H1 (cell line): Measurements from ENCODE around the gene TM9SF2. TPM values are rescaled to one million over a fixed set of nuclear protein-coding genes. Genes with fewer than 3 reads are reported as not detected.

Source experiments
- CTCF ChIA-PET: fragments of 300-600 bp; sonication (Branson Sonifier 250); formaldehyde crosslinking; loops from one replicate; lab custom pipeline; 2021; ENCODE audit not compliant: partially characterized antibody; lab: Charles Lee
- POLR2A ChIA-PET: fragments of 300-600 bp; sonication (Branson Sonifier 250); formaldehyde crosslinking; loops from one replicate; lab custom pipeline; 2021; ENCODE audit warnings: inconsistent platforms; ENCODE audit not compliant: partially characterized antibody; lab: Charles Lee
- DNase-seq, 2 experiments: peaks; one replicate each; pipeline versions ENCODE4 v3.0.0 to v3.0.0-alpha.2; 2010 to 2022; ENCODE audit warnings: low spot score in 2 of 2, low read depth in 1 of 2, mixed read lengths in 1 of 2
- FAIRE-seq: peaks from 2 replicates; lab custom pipeline; 2011; peaks lifted over from hg19 to GRCh38; lab: Jason Lieb, UNC
- H2AFZ ChIP-seq: 2 replicates; pipeline ENCODE4 v1.8.1; 2012; ENCODE audit warnings: low read length, inconsistent platforms
- H2AK5ac ChIP-seq: 2 replicates; pipeline ENCODE4 v1.6.1; 2013; ENCODE audit warnings: low read depth, low read length
- H2BK120ac ChIP-seq: replicated peaks from 2 replicates; pipeline ENCODE3; 2013; ENCODE audit warnings: low read depth, low read length, inconsistent platforms
- H2BK12ac ChIP-seq: 2 replicates; pipeline ENCODE4 v1.6.1; 2013; ENCODE audit warnings: low read depth, low read length
- H2BK15ac ChIP-seq: 2 replicates; pipeline ENCODE4 v1.6.1; 2013; ENCODE audit warnings: low read length
- H2BK20ac ChIP-seq: 2 replicates; pipeline ENCODE4 v1.6.1; 2013; ENCODE audit warnings: low read length
- H2BK5ac ChIP-seq: 2 replicates; pipeline ENCODE4 v1.6.1; 2013; ENCODE audit warnings: low read depth, low read length
- H3K14ac ChIP-seq: 2 replicates; pipeline ENCODE4 v1.6.1; 2013; ENCODE audit warnings: inconsistent platforms; ENCODE audit not compliant: insufficient read length
- H3K18ac ChIP-seq: 2 replicates; pipeline ENCODE4 v1.6.1; 2013; ENCODE audit warnings: low read length; ENCODE audit errors: extremely low read depth
- H3K23ac ChIP-seq: 2 replicates; pipeline ENCODE4 v1.6.1; 2013; ENCODE audit warnings: inconsistent platforms; ENCODE audit not compliant: insufficient read length
- H3K23me2 ChIP-seq: 2 replicates; pipeline ENCODE4 v1.6.1; 2013; ENCODE audit warnings: low read depth, low read length
- H3K27ac ChIP-seq: 2 replicates; pipeline ENCODE4 v1.6.1; 2011; ENCODE audit warnings: low read depth, low read length, inconsistent platforms
- H3K27me3 ChIP-seq, 4 experiments: replicated peaks in 1 of 4; 1 replicate in 1 of 4; 2 replicates in 3 of 4; pipeline versions ENCODE4 v1.6.1 to v1.8.1; 2011 to 2013; ENCODE audit warnings: low read length in 3 of 4, mild to moderate bottlenecking in 3 of 4, inconsistent platforms in 2 of 4, mixed read lengths in 2 of 4, moderate library complexity in 1 of 4; ENCODE audit not compliant: control insufficient read depth in 3 of 4, insufficient read depth in 3 of 4; ENCODE audit errors: extremely low read depth in 1 of 4
- H3K36me3 ChIP-seq, 4 experiments: 2 replicates each; pipeline versions ENCODE4 v1.6.1 to v1.8.1; 2011 to 2013; ENCODE audit warnings: mild to moderate bottlenecking in 4 of 4, low read length in 3 of 4, moderate library complexity in 2 of 4, control low read depth in 1 of 4, inconsistent platforms in 1 of 4; ENCODE audit not compliant: insufficient read depth in 4 of 4, control insufficient read depth in 2 of 4
- H3K4ac ChIP-seq: replicated peaks from 2 replicates; pipeline ENCODE3; 2013; ENCODE audit warnings: low read length, low read depth, mixed read lengths, inconsistent platforms; ENCODE audit not compliant: insufficient read length
- H3K4me1 ChIP-seq, 4 experiments: replicated peaks in 1 of 4; 1 replicate in 1 of 4; 2 replicates in 3 of 4; pipeline versions ENCODE4 v1.6.1 to v1.8.1; 2011 to 2013; ENCODE audit warnings: low read length in 3 of 4, inconsistent platforms in 2 of 4, mixed read lengths in 1 of 4; ENCODE audit not compliant: insufficient read depth in 4 of 4, control insufficient read depth in 3 of 4
- H3K4me2 ChIP-seq, 2 experiments: 2 replicates each; pipeline versions ENCODE4 v1.6.1 to v1.8.1; 2011 to 2013; ENCODE audit warnings: low read depth in 2 of 2, low read length in 2 of 2, control low read depth in 1 of 2, inconsistent platforms in 1 of 2, mild to moderate bottlenecking in 1 of 2; ENCODE audit not compliant: insufficient read depth in 1 of 2
- H3K4me3 ChIP-seq, 4 experiments: fragments of 200-600, 300-600 bp in 1 of 4; sonication (generic), shearing (Covaris generic), sonication (Bioruptor Twin) in 1 of 4; 2 replicates each; pipeline versions ENCODE4 v1.5.1 to v1.8.1; 2011 to 2016; ENCODE audit warnings: low read length in 4 of 4, low read depth in 3 of 4, control low read depth in 2 of 4, inconsistent platforms in 2 of 4, mild to moderate bottlenecking in 2 of 4, mixed read lengths in 1 of 4, moderate library complexity in 1 of 4; ENCODE audit not compliant: insufficient read depth in 2 of 4; ENCODE audit errors: extremely low read depth in 1 of 4
- H3K56ac ChIP-seq: replicated peaks from 2 replicates; pipeline ENCODE3; 2013; ENCODE audit warnings: low read depth, mild to moderate bottlenecking, mixed read lengths, low read length, inconsistent platforms; ENCODE audit not compliant: insufficient read length
- H3K79me1 ChIP-seq: 2 replicates; pipeline ENCODE4 v1.6.1; 2013; ENCODE audit warnings: low read depth, low read length, control low read depth
- H3K79me2 ChIP-seq, 2 experiments: 2 replicates each; pipeline versions ENCODE4 v1.6.1 to v1.8.1; 2012 to 2013; ENCODE audit warnings: low read length in 2 of 2, mild to moderate bottlenecking in 2 of 2, inconsistent platforms in 1 of 2; ENCODE audit not compliant: insufficient read depth in 2 of 2, control insufficient read depth in 1 of 2
- H3K9ac ChIP-seq, 4 experiments: replicated peaks in 1 of 4; 1 replicate in 1 of 4; 2 replicates in 3 of 4; pipeline versions ENCODE4 v1.6.1 to v1.8.1; 2011 to 2013; ENCODE audit warnings: low read depth in 3 of 4, low read length in 3 of 4, control low read depth in 2 of 4, mild to moderate bottlenecking in 2 of 4, moderate library complexity in 2 of 4, inconsistent platforms in 1 of 4; ENCODE audit errors: extremely low read depth in 1 of 4
- H3K9me3 ChIP-seq, 2 experiments: 2 replicates each; pipeline versions ENCODE4 v1.6.1 to v1.8.1; 2012 to 2013; ENCODE audit warnings: mild to moderate bottlenecking in 2 of 2, moderate library complexity in 2 of 2, control low read depth in 1 of 2, inconsistent platforms in 1 of 2, low read depth in 1 of 2, low read length in 1 of 2, mixed read lengths in 1 of 2; ENCODE audit not compliant: insufficient read depth in 2 of 2
- H4K20me1 ChIP-seq, 2 experiments: replicated peaks in 1 of 2; 2 replicates each; pipeline versions ENCODE3 to v1.8.1; 2011 to 2013; ENCODE audit warnings: inconsistent platforms in 2 of 2, low read length in 2 of 2, mild to moderate bottlenecking in 1 of 2; ENCODE audit not compliant: insufficient read depth in 2 of 2, control insufficient read depth in 1 of 2
- H4K5ac ChIP-seq: 2 replicates; pipeline ENCODE4 v1.6.1; 2013; ENCODE audit warnings: low read length, low read depth, mixed read lengths, inconsistent platforms; ENCODE audit not compliant: insufficient read length
- H4K8ac ChIP-seq: 2 replicates; pipeline ENCODE4 v1.8.0; 2013; ENCODE audit warnings: mild to moderate bottlenecking, moderate library complexity, low read length, inconsistent platforms; ENCODE audit not compliant: insufficient read depth; ENCODE audit errors: extremely low read depth
- H4K91ac ChIP-seq: replicated peaks from 2 replicates; pipeline ENCODE3; 2013; ENCODE audit warnings: low read length, mixed read lengths, inconsistent platforms; ENCODE audit not compliant: insufficient read length
- WGBS, 2 experiments: shearing (Covaris generic) in 1 of 2; methylation state at CpG; one replicate each; pipeline versions ENCODE4 v1.1.6 to v1.1.7; 2013 to 2015; ENCODE audit warnings: low lambda C conversion rate in 2 of 2, mixed read lengths in 2 of 2, inconsistent platforms in 1 of 2, low coverage in 1 of 2, missing lambda C conversion rate in 1 of 2; ENCODE audit not compliant: insufficient replicate concordance in 2 of 2, insufficient coverage in 1 of 2, insufficient read length in 1 of 2; ENCODE audit errors: extremely low coverage in 1 of 2, missing lambda C conversion rate in 1 of 2; 5-methylcytosine and 5-hydroxymethylcytosine counted together
- polyA plus RNA-seq, 7 experiments: library from polyadenylated mRNA; depleted of rRNA in 3 of 7; stranded (reverse) in 5 of 7; unstranded in 2 of 7; fragments of >200 nt in 5 of 7; fragments of 200-250 nt in 2 of 7; gene quantifications; 1 replicate in 5 of 7; 2 replicates in 1 of 7; 4 replicates in 1 of 7; pipeline versions ENCODE4 v1.2.1 to v1.2.3, GENCODE V29; 2011 to 2013; ENCODE audit warnings: missing spikeins in 2 of 7, mixed read lengths in 2 of 7
- total RNA-seq: library from RNA; stranded (reverse); fragmentation: NEBNext Ultra II Directional; extraction: Animal tissue kit (Norgen Biotek cat#: 25700); gene quantifications from 2 replicates; pipeline ENCODE4 v1.2.1, GENCODE V29; 2021

TM9SF2 gene
- total and polyA plus RNA-seq, 2 of the 8 experiments (the other 6 are each of a cell fraction or from before 2014, with no cell fraction given) = 68.0 to 101 TPM

- FAIRE-seq (peak; percentile 86), DNase-seq (peak in 1 of 2 experiments; percentile 83)
- no peaks in the 10 kb centered on the region for H3K79me2 ChIP-seq
- no peak overlapping the region for H2BK12ac ChIP-seq
- H2AK5ac ChIP-seq = no peak overlapping the region
- peaks cover 3 to 9% (median 7%) of the 10 kb centered on the region in 4 experiments; a peak in 4 of 7 replicates for H3K4me1 ChIP-seq
- ChIA-PET POLR2A (no interaction called here), CTCF (interaction anchor here (0.5 to 4.2 kb wide), 24 partner anchors 10 to 1026 kb away, joined by 3 to 19 read pairs (median 4); no protein-coding TSS in a partner anchor)
- no peak overlapping the region for H3K4ac ChIP-seq
- no peak overlapping the region for H3K9ac ChIP-seq
- no peak overlapping the region for H4K91ac ChIP-seq
- no peaks in the 10 kb centered on the region for H3K23me2 ChIP-seq
- peak overlapping the region; percentile 59 for H2AFZ ChIP-seq
- 28% methylated on average over 7 of the region's 7 CpGs; no CpG with 5 or more reads in 1 of the 2 experiments for WGBS, 2 experiments
- H3K14ac ChIP-seq = no peak overlapping the region
- no peaks in the 10 kb centered on the region for H3K9me3 ChIP-seq
- no peaks in the 10 kb centered on the region for H3K79me1 ChIP-seq
- H2BK20ac ChIP-seq = 0 out of 2 replicates have a peak overlapping the region, but pooled peaks have one; percentile 4
- no peak overlapping the region for H3K27ac ChIP-seq
- no peak overlapping the region for H3K4me3 ChIP-seq
- no peak overlapping the region for H4K8ac ChIP-seq
- H3K27me3 ChIP-seq = no peaks in the 10 kb centered on the region
- no peak overlapping the region for H3K56ac ChIP-seq
- peak overlapping the region in 1 of 2 experiments; percentile 12; a peak in 1 of 4 replicates for H3K4me2 ChIP-seq
- no peak overlapping the region for H2BK5ac ChIP-seq
- H2BK120ac ChIP-seq = no peak overlapping the region
- peak overlapping the region; percentile 52; the same call in 1 of the 2 replicates for H3K18ac ChIP-seq
- H3K36me3 ChIP-seq = no peaks in the 10 kb centered on the region
- no peak overlapping the region for H2BK15ac ChIP-seq
- H4K20me1 ChIP-seq = no peaks in the 10 kb centered on the region
- H3K23ac ChIP-seq = no peak overlapping the region
- H4K5ac ChIP-seq = no peak overlapping the region
Measured at GRCh38 chr13:99600318-99600717, 99.0 kb downstream of the TM9SF2 start.
